HG03520 (cell line): ENCODE data around the gene NTNG2.
"Not testable (repeated sequence)": the region's sequence is repeated elsewhere in the genome, so short reads cannot be mapped to it uniquely, and the experiment has no call there.

Experiments used
- ATAC-seq: cut with Tn5 transposase; IDR thresholded peaks from one replicate; pipeline ENCODE4 v1.9.1; 2021; ENCODE audit warnings: mild to moderate bottlenecking, moderate library complexity; ENCODE audit not compliant: unreplicated experiment

NTNG2 gene

GRCh38 chr9:132247942-132248341 is 86.1 kb downstream of the NTNG2 start:
- no peak for ATAC-seq

- ATAC-seq, result no peak
Measured at GRCh38 chr9:132249123-132249522, 87.3 kb downstream of the NTNG2 start.

- no peak for ATAC-seq
Measured at GRCh38 chr9:132249690-132250089, 87.8 kb downstream of the NTNG2 start.

GRCh38 chr9:132250324-132251262 is 88.7 kb downstream of the NTNG2 start:
- ATAC-seq, result no peak

GRCh38 chr9:132260846-132261245 is 99.0 kb downstream of the NTNG2 start:
- ATAC-seq, result no peak

GRCh38 chr9:132266017-132266416 is 104.2 kb downstream of the NTNG2 start:
- no peak for ATAC-seq

- ATAC-seq, result no peak
Measured at GRCh38 chr9:132267660-132268059, 105.8 kb downstream of the NTNG2 start.

- no peak for ATAC-seq
Measured at GRCh38 chr9:132268725-132269352, 107.0 kb downstream of the NTNG2 start.

GRCh38 chr9:132269704-132270516 is 108.1 kb downstream of the NTNG2 start:
- not testable (repeated sequence) for ATAC-seq

GRCh38 chr9:132274861-132275260 is 113.0 kb downstream of the NTNG2 start:
- ATAC-seq, result no peak

GRCh38 chr9:132283165-132283564 is 121.3 kb downstream of the NTNG2 start:
- ATAC-seq, result no peak

GRCh38 chr9:132283863-132284262 is 122.0 kb downstream of the NTNG2 start:
- ATAC-seq, result no peak

GRCh38 chr9:132287256-132287760 is 125.5 kb downstream of the NTNG2 start:
- ATAC-seq, result no peak

GRCh38 chr9:132288361-132288760 is 126.5 kb downstream of the NTNG2 start:
- ATAC-seq, result no peak

GRCh38 chr9:132288966-132289365 is 127.1 kb downstream of the NTNG2 start:
- ATAC-seq, result no peak

- no peak for ATAC-seq
Measured at GRCh38 chr9:132293145-132293721, 131.4 kb downstream of the NTNG2 start.
